ENCODE data around the gene PSMG3. TPM values are rescaled to one million over a fixed set of nuclear protein-coding genes. Genes with fewer than 3 reads are reported as not detected.

PSMG3 gene
- polyA plus RNA-seq, 12 donors, result 14.0 to 32.8 (median 19.8) TPM; not detected in 1

DNA sequence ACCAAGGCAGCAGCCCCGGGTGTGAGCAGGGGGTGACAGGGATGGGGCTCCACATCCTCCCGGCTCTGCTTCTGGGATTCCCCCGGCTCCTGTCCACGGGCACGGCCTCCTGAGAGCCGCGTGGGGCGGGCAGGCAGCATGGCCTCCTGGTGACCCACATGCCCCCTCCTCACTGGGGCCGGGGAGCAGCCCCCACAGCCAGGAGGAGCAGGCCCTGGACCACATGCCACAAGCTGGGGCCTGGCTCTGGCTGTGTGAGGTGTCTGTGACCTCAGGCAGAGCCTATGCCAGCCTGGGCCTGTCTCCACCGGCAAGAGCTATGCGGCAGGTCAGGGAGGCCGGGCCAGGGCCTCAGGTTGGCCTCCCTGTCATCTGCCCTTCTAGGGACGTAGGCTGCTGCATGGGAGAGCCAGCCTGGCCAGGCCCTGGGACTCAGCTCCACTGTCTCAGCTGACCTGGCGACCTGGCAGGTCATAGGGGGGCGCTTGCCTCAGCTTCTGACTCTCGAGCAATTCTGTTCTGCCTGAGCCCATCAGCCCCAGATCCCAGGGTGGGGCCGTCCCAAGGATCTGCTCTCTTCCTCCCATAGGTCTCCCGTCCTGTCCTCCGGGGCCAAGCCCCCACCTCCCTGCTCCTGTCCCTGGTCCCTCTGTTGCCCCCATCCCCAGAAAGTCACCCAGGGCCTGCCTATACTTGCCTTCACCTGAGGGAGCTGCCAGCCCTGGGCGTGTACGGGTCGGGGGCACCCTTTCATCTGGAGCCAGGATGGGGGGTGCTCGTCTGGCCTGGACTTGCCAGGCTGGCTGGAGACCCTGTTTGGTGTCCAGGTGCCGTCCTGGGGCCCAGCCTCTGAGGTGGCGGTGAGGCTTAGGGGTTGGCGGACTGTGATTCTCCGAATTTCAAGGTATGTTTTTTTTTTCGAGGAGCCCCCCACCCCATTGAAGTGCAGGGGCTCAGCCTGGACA, 9.9 kb downstream of the PSMG3 start:
- no peak for DNase-seq

GRCh38 chr7:1558841-1559625, 10.8 kb downstream of the PSMG3 start:
- DNase-seq, result no peak

DNA sequence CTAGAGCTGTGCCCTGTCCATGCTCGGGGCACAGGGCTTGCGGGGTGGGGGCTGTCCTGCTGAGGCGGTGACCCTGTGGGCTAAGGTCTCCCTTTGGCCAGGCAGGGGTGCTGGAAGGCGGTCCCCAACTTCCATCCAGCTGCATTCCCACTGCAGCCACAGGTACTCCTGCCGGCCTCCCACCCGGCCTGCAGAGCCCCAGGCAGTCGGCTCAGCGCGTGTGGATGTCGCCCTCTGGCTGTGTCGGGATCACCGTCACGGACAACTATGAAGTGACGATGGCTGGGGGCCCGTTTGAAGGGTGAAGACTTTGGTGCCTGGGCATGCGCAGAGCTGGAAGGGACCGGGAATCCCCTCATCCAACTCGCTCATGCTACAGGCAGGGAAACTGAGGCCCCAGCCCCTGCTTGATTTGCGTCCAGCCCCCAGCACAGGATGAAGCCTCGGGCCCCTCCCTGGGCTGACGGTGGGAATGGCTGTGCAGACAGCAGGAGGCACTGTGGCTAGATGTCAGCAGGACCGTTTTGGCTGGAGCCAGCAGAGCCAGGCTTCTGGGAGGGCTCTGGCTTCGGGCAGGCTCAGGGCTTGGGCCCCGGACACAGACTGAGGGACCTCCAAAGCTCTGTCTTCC, 11.5 kb downstream of the PSMG3 start:
- no peak for DNase-seq

GRCh38 chr7:1557771-1558170, 12.1 kb downstream of the PSMG3 start:
- DNase-seq, result no peak

DNA sequence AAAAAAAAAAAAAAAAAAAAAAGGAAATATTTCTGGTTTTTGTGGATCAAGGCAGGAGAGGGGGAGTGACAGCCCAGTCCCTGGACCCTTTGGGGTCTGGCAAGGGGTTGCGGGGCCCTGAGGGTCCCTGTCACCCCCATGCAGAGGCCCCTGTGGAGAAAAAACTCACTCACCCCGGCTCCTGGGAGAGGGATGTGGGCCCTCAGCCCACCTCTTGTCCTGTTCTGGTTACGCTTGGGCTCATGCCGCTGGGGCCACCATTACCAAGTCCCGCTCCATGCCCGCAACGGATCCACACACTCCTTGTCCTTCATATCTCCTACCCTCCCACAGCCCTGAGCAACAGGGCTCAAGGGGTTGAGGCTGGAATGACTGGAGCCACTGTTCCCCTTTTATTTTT, 12.8 kb downstream of the PSMG3 start:
- DNase-seq, result no peak

- DNase-seq, result no peak
These were observed 13.9 kb downstream of the PSMG3 start, which contains the start of gene TMEM184A for GRCh38 chr7:1555813-1556543. TMEM184A (minus strand) TSS chr7:1556205; CDS start chr7:1555484, 721 bp downstream.

GRCh38 chr7:1555046-1555812, 14.6 kb downstream of the PSMG3 start:
- no peak for DNase-seq

GRCh38 chr7:1554333-1555045, 15.3 kb downstream of the PSMG3 start:
- no peak for DNase-seq

DNA sequence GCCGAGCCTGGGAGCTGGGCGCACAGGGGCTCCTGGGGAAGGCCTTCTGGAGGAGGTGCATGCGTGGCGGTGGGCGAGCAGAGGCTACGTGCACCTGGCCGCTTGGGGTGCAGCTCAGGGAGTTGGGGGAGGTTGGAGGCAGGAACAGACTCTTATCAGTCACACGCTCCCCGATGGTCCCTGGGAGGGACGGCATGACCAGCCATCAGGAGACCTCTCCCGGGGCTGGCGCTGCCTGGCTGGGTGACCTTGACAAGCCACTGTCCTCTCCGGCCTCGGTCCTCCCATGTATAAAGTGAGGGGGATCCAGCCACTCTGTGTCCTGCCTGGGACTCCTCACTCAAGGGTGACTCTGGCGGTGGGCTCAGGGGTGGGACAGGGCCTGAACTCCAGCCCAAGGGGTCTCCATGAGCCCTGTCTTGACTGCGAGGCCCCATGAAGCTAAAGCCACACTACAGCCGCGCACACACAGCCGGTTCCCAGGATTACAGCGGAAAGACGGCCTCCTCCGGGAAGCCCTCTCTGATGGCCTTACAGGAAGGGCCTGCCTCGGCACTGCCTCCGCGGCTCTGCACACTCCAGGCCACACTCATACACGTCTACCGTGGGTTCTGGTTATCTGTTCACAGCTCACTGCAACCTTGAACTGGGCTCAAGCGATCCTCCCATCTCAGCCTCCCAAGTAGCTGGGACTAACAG, 16.2 kb downstream of the PSMG3 start:
- DNase-seq, result no peak

- DNase-seq, result no peak
These were observed 17.6 kb downstream of the PSMG3 start for GRCh38 chr7:1552200-1552599.

DNA sequence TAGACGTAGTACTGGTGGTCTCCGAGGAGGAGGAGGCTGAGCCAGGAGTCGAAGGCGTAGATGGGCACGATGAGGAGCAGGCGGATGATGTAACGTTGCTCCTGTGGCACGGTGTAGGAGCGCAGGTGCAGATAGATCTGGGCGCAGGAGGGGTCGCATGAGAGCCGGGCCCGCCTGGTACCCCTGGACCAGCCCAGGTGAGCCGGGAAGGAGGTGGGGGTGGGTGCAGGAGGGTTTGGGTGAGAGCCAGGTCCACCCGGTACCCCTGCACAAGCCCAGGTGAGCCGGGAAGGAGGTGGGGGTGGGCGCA, 19.0 kb downstream of the PSMG3 start:
- no peak for DNase-seq

DNA sequence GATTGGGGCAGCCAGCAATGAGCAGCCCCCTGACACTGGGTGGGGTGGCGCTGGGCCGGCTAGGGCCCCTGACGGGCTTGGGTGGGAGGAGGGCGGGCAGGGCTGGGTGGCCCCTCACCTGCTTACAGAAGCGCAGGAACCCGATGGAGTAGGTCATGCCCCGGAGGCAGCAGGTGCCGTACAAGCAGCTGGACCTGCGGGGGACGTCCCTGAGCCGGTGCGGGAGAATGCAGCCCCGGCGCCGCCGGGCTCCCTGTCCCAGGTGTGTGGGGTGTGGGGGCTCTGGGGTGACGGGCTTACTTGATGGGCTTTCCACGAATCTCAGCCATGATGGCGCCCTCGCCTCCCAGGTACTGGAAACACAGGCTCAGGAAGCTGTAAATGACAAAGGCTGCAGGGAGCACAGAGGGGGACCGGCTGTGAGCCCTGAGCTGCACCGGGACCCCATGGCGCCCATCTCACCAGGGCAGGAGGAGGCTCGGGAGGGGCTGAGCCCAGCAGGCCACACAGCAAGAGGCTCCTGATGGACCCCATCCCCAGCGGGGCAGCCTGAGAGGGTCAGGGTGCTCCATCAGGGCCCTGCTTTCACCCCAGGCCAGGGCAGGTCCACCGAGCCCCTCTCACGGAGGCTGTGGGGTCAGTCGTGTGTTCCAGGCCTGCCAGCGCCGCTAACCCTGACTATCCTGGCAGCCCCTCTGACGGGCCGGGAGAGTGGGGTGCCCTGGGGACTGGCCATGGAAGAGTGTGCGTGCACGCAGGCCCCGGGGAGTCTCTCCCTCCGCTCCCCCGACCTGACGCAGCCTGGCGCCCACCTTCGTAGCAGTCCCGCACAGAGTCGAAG, 19.6 kb downstream of the PSMG3 start:
- DNase-seq, result no peak

- no peak for DNase-seq
These were observed 20.4 kb downstream of the PSMG3 start for GRCh38 chr7:1549357-1550004.

- no peak for DNase-seq
These were observed 20.9 kb downstream of the PSMG3 start for GRCh38 chr7:1548944-1549343.

DNA sequence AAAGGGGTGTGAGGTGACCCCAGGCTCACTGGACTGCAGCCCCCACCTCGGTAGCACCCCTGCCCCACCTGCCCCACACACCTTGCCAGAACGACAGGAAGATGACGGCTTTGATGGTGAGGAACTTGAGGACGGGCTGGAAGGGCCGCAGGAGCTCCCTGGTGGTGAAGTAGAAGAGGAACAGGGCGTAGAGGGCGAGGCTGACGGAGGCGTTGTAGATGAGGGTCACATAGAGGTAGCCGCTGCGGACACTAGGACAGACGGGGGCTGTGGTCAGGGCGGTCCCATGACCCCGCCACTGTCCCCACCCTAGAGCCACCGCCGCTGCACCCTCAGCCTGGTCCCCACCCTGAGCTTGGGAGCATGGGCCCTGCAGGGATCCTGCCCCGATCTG, 21.4 kb downstream of the PSMG3 start:
- DNase-seq, result no peak

DNA sequence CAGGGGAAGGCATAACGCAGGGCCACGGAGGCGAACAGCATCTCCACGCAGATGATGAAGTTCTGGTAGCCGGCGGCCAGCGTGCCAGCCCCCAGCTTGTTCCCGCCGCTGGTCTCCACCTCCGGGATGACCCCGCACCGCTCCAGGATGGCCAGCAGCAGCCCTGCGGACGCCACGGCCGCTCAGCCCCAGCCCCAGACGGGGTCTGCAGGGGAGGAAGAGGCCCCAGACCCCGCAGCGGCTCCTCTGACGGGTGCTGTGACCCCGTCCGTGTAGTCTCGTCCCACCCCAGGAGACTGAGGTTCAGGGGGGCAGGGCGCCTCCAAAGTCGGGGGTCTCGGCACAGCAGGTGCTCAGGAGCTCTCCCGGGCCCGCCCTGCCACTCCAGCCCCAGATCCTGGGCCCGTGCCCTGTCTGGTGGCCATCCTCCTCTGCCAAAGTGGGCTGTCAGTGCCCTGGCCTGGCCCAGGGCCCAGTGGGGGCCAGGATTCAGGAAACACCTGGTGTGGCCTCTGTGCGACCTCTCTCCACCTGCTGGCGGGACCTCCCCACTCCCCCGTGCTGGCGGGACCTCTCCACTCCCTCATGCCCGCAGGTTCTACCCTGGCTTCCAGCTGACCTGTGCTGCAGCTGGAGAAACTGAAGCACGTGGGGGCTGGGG, 21.9 kb downstream of the PSMG3 start:
- no peak for DNase-seq

Measured in muscle of arm (tissue), 12 donors.